SKM-1 (cell line): ENCODE results near the gene STK32B.
"Not testable (repeated sequence)": the region's sequence is repeated elsewhere in the genome, so short reads cannot be mapped to it uniquely, and the experiment has no call there.

Source experiments
- DNase-seq: peaks from one replicate; lab custom pipeline; 2025; ENCODE audit not compliant: unreplicated experiment; lab: John Stamatoyannopoulos, UW

The STK32B gene

GRCh38 chr4:5200513-5200912, 149.2 kb downstream of the STK32B start:
- no peak for DNase-seq

DNA sequence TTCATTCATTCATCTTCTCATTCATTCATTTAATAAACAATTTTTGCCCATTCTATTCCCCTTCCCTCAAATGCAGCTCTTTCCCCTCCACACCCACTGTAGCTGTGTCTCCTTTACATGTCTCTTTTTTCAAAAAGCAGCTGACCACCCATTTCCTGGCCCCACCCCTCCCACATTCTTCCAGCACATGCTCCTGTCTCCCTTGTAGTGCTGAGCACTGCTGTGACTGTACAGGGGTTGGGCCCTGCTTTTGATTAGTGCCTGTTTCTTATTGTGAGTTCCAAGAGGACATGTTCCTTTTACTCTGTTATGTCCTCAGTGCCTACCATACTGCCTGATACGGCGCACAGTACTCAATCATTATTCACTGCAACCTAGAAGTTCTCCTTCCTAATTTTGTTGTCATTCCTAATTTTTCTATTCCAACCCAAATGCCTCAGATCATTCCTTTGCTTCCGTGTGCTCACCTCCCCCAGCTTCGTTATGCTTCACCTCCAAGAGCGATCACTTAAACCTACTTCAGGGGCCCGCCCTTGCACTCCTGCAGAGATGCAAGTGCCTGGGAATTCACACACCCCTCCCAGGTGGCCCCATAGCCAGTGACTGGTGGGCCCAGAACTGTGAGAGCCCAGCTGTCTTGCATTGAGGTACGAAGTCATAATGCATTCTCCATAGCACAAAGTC, 152.2 kb downstream of the STK32B start:
- DNase-seq: no peak

GRCh38 chr4:5203993-5204310, 152.7 kb downstream of the STK32B start:
- DNase-seq: no peak

DNA sequence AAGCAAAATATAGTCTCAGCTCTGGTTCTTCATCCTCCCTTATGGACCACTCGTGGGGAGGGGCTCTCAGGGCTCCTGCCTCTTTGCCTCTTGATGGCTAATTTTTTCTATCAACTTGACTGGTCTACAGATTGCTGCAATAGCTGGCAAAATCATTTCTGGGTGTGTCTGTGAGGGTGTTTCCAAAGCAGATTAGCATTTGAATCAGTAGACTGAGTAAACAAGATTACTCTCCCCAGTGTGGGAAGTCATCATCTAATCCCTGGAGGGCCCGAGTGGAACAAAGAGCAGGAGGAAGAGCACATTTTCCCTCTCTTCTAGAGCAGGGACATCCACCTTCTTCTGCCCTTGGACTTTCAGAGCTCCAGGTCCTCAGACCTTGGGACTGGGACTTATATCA, 153.5 kb downstream of the STK32B start:
- DNase-seq: no peak

- DNase-seq: no peak
Measured at GRCh38 chr4:5206016-5206790, 154.9 kb downstream of the STK32B start.

DNA sequence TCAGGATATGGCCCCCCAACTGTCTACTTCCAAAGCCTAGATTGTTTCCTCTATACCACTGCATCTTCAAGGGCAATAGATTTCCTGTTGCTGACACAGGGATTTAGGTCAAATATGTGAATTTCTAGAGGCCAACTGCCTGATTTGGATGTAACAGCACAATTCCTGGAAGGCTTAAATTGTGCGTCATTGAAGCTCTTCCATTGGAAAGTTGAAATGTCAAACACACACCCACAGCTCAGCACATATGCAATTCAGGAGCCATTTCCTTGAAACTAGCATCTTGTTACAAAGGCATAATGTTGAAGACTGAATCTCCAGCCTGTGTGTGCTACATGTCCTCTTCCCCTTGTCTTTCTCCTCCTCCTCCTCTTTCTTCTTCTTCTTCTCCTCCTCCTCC, 158.6 kb downstream of the STK32B start:
- no peak for DNase-seq

GRCh38 chr4:5211282-5211839, 160.1 kb downstream of the STK32B start:
- DNase-seq: no peak

GRCh38 chr4:5212255-5213013, 161.2 kb downstream of the STK32B start:
- no peak for DNase-seq

DNA sequence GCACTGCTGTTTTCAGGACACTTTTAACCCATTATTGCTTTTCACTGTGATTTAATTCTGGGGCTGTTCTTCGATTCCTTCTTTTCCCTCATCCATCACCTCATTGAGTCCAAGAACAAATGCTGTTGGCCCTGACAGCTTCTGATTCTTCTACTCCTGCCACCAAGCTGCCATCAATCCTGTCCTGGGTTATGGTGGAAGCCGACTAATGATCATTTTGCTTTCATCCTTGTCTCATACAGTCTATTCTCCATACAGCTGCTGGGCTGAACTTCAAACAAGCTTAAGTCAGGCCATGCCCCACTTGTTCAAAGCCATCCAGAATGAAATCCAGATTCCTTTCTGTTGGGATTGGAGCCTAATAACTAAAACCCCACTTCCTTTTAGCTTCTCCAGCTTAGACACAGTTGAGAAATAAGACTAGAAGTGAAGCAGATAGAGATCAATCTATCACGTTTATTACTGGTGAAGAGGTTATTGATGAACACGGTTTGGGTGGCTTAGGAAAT, 161.9 kb downstream of the STK32B start:
- DNase-seq: no peak

DNA sequence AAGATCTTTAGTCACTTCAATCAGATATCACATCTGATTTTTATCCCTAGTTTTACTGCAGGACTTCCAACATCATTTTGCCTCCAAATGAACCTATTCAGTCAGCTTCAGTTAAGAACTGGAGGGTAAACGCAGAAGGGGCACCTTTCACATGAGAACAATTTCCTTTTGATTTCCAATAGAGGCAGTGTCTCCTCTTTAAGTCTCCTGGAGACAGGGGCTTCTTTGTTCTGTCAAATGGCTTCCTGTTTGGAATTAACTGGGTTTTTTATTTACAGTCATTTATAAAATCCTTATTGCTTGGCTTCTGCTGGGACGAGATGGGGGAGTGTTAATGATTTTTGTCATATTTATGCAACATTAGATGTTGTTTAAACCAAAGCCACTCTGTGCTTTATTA, 164.0 kb downstream of the STK32B start:
- no peak for DNase-seq

GRCh38 chr4:5217421-5217820, 166.1 kb downstream of the STK32B start:
- DNase-seq: no peak

DNA sequence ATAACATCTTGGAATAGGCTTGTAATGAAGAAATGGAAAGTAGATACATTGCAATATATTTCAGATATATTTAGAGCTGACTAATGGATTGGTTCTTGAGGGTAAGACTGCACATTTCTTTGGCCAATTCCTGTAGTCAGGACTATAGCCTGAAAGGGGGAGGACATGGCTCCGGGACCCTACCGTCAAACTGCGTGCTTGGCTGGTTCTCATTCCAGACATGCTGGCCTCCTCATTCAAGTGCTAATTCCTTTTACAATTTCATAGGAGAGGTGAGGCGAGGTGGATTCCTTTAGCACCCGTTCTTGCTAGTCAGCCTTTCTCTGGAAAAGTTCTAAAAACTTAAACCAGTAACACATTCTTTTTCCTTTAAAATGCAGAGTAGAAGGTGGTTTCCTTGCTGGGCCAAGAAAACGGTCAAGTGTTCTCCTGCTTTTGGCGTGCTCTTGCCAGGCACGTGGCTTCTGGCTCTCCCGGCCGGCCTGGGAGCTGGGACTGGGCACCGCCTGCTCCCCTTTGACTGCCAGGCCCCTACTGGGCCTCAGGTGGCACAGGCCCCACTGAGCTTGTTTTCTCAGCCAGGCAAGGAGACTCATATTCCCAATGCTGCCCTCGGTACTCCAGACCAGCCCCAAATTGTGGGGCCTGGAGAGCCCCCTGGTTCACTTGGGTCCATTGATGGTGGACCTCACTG, 167.2 kb downstream of the STK32B start:
- DNase-seq: no peak

DNA sequence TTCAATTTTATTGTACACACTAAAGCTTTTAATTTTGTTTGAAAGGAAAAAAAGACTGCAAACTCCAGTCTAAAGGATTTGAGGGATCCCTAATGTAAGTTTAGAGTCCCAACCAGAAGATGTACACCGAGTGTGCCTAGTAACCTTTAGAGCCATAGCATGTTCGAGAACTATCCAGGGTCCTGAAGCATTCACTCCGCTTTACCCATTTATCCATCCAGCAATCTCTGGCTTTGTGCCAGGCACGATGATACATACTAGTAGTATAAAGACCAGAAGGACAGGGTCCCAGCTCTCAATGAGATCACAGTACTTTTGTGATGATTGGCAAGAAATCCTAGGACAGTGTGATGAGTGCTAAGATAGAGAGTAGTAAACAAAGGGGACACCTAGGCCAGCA, 168.7 kb downstream of the STK32B start:
- no peak for DNase-seq

GRCh38 chr4:5222047-5222446, 170.8 kb downstream of the STK32B start:
- DNase-seq: no peak

DNA sequence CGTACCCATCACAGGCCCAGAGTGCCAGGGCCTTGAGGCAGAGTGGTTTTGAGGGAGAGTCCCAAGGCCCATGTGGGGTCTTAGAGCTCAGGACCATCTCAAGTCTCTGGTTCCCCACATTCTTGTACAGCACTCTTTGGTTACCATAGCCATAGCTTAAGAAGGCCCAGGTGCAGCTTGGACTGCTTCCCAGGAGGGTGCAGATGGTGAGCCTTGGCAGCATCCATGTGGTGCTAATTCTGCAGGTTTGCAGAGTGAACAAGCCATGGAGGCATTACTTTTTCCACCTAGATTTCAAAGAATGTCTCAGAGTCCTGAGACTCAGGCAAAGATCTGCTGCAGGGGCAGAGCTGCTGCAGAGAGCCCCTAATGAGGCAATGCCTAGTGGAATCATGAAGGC, 171.7 kb downstream of the STK32B start:
- no peak for DNase-seq

- no peak for DNase-seq
Measured at GRCh38 chr4:5224340-5224739, 173.1 kb downstream of the STK32B start.

DNA sequence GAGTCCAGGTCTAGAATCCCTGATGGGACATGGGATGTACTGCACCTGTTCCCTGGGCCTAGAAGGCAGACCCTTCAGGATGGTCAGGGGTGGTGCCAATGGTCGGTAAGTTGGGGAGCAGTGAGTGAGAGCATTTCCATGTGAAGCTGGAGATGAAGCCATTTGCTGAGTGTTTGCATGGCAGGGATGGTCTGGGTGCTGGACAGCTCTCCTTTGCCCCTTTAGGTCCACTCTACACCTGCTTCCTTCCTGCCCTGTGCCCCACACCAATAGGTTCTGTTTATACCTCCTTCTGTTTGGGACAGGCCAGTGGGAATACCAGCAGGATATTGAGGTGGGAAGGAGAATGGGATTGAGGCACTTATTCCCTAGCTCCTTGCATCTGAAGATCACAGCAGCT, 181.3 kb downstream of the STK32B start:
- no peak for DNase-seq

GRCh38 chr4:5237086-5237660, 185.9 kb downstream of the STK32B start:
- DNase-seq: no peak

DNA sequence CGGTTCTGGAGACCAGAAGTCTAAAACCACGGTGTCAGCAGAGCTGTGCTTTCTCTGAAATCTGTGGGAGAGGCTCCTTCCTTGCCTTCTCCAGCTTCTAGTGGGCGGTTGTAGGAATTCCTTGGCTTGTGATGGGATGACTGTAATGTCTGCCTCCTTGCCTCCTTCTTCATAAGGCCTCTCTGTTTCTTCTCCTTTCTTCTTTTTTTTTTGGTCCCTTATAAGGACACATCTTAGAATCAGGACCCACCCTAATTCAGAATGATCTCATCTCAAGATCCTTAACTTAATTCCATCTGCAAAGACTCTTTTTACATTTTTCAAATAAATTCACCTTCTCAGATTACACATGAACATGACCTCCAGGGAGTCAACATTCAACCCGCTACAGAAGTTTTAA, 186.9 kb downstream of the STK32B start:
- no peak for DNase-seq

GRCh38 chr4:5247061-5247460, 195.8 kb downstream of the STK32B start:
- DNase-seq: not testable (repeated sequence)

DNA sequence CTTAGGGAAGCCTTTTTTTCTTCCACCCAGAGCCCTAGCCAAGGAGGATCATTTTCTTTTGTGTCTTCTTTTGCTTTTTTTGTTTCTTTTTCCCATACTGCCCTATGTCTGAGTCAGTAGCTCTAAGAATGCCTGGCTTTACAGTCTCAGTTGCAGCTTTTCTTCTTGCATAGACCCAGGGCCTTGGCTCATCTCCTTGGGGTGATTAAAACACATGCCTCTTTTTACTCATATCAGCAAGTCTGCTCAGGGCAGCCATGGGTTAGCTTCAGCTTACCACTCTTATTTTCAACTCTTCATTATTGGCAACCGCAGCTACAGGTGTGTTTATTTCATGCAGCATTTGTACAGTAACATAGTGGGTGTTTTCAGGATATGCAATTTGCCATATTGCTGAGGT, 196.5 kb downstream of the STK32B start:
- DNase-seq: no peak
